ENCODE data around the gene FMN2.

The FMN2 gene

DNA sequence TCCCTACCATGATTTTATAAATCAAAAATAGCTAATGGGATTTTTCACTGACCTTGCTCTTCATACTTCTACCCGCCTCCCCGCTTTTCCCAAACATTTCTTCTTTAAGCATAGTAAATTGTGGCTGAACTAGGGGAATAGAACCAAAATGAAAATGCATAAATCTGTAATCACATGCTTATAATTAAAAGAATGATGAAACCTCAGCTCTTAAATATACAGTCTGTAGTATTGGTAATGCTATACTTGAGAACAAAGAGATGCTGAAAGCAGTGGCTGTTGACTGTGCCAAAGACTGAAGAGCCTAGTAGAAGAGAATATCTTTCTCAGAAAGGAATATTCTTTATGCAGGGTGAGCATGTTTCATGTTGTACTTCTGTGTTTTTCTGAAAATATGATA, 271.1 kb downstream of the FMN2 start:
- Histone ChIP-seq H3K4me2 (no peak overlapping the region), H3K79me2 (ENCODE audit: insufficient read depth, low read depth) (no peaks in the 10 kb centered on the region), H4K20me1 (ENCODE audit: insufficient read depth) (no peaks in the 10 kb centered on the region), H3K27ac (no peak overlapping the region), H3K27me3 (ENCODE audit: insufficient read depth, low read depth) (no peaks in the 10 kb centered on the region), H3K36me3 (ENCODE audit: insufficient read depth) (no peaks in the 10 kb centered on the region), H2AFZ (ENCODE audit: low read depth) (no peak overlapping the region), H3K4me1 (ENCODE audit: low read depth, poor library complexity, severe bottlenecking) (no peaks in the 10 kb centered on the region), H3K9ac (no peak overlapping the region), H3K4me3 (IDR thresholded peaks at IDR 0.05; ENCODE audit: insufficient read depth, low read depth, low read length) (no peak overlapping the region)
- TF ChIP-seq, protein P1, sequence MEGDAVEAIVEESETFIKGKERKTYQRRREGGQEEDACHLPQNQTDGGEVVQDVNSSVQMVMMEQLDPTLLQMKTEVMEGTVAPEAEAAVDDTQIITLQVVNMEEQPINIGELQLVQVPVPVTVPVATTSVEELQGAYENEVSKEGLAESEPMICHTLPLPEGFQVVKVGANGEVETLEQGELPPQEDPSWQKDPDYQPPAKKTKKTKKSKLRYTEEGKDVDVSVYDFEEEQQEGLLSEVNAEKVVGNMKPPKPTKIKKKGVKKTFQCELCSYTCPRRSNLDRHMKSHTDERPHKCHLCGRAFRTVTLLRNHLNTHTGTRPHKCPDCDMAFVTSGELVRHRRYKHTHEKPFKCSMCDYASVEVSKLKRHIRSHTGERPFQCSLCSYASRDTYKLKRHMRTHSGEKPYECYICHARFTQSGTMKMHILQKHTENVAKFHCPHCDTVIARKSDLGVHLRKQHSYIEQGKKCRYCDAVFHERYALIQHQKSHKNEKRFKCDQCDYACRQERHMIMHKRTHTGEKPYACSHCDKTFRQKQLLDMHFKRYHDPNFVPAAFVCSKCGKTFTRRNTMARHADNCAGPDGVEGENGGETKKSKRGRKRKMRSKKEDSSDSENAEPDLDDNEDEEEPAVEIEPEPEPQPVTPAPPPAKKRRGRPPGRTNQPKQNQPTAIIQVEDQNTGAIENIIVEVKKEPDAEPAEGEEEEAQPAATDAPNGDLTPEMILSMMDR (conservative IDR thresholded peaks at IDR 0.05; ENCODE audit: low read depth, low read length): no peak

GRCh38 chr1:240363315-240363714, 271.6 kb downstream of the FMN2 start:
- no peak overlapping the region for H3K4me2 ChIP-seq
- no peak overlapping the region for H3K27ac ChIP-seq
- TF ChIP-seq, protein P1 (conservative IDR thresholded peaks at IDR 0.05; ENCODE audit: low read depth, low read length): no peak
- no peak overlapping the region for H3K4me3 ChIP-seq (IDR thresholded peaks at IDR 0.05; ENCODE audit: insufficient read depth, low read depth, low read length)
- no peaks in the 10 kb centered on the region for H3K27me3 ChIP-seq (ENCODE audit: insufficient read depth, low read depth)
- H4K20me1 ChIP-seq (ENCODE audit: insufficient read depth): no peaks in the 10 kb centered on the region
- H3K4me1 ChIP-seq (ENCODE audit: low read depth, poor library complexity, severe bottlenecking): no peaks in the 10 kb centered on the region
- H3K9ac ChIP-seq: no peak overlapping the region
- H3K36me3 ChIP-seq (ENCODE audit: insufficient read depth): no peaks in the 10 kb centered on the region
- no peaks in the 10 kb centered on the region for H3K79me2 ChIP-seq (ENCODE audit: insufficient read depth, low read depth)
- H2AFZ ChIP-seq (ENCODE audit: low read depth): no peak overlapping the region

- TF ChIP-seq, protein P1 (conservative IDR thresholded peaks at IDR 0.05; ENCODE audit: low read depth, low read length): no peak
- Histone ChIP-seq H2AFZ (ENCODE audit: low read depth) (no peak overlapping the region), H3K4me3 (IDR thresholded peaks at IDR 0.05; ENCODE audit: insufficient read depth, low read depth, low read length) (no peak overlapping the region), H4K20me1 (ENCODE audit: insufficient read depth) (no peaks in the 10 kb centered on the region), H3K4me2 (no peak overlapping the region), H3K79me2 (ENCODE audit: insufficient read depth, low read depth) (no peaks in the 10 kb centered on the region), H3K9ac (no peak overlapping the region), H3K36me3 (ENCODE audit: insufficient read depth) (no peaks in the 10 kb centered on the region), H3K27me3 (ENCODE audit: insufficient read depth, low read depth) (no peaks in the 10 kb centered on the region), H3K27ac (no peak overlapping the region), H3K4me1 (ENCODE audit: low read depth, poor library complexity, severe bottlenecking) (no peaks in the 10 kb centered on the region)
Measured at GRCh38 chr1:240363914-240364313, 272.2 kb downstream of the FMN2 start.

DNA sequence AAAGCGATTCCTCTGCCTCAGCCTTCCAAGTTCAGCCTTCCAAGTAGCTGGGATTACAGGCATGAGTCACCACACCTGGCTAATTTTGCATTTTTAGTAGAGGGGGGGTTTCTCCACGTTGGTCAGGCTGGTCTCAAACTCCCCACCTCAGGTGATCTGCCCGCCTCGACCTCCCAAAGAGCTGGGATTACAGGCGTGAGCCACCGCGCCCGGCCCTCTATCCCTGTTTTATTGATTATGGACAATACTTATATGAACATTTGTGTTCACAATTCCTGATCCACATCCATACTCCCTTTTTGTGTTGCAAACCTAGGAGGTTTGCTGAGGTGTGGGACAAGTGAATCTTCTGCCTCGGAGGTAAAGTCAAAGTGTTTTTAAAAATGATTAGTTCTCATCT, 275.0 kb downstream of the FMN2 start:
- H2AFZ ChIP-seq (ENCODE audit: low read depth): no peak overlapping the region
- TF ChIP-seq, protein P1 (conservative IDR thresholded peaks at IDR 0.05; ENCODE audit: low read depth, low read length): no peak
- H3K9ac ChIP-seq: no peak overlapping the region

More for the DNA sequence above, 275.0 kb downstream of the FMN2 start:
- Histone ChIP-seq H3K36me3 (ENCODE audit: insufficient read depth) (no peaks in the 10 kb centered on the region), H3K4me1 (ENCODE audit: low read depth, poor library complexity, severe bottlenecking) (no peaks in the 10 kb centered on the region), H3K4me3 (IDR thresholded peaks at IDR 0.05; ENCODE audit: insufficient read depth, low read depth, low read length) (no peak overlapping the region), H3K79me2 (ENCODE audit: insufficient read depth, low read depth) (no peaks in the 10 kb centered on the region), H3K4me2 (no peak overlapping the region), H4K20me1 (ENCODE audit: insufficient read depth) (no peaks in the 10 kb centered on the region), H3K27me3 (ENCODE audit: insufficient read depth, low read depth) (no peaks in the 10 kb centered on the region), H3K27ac (no peak overlapping the region)
